Left ventricle myocardium inferior (tissue), 1 donor: ENCODE results near the gene COQ8A. TPM values are rescaled to one million over a fixed set of nuclear protein-coding genes. Genes with fewer than 3 reads are reported as not detected.

Experiments
- DNase-seq: peaks from one replicate; pipeline ENCODE4 v3.0.0-alpha.2; 2020
- H3K27ac ChIP-seq: fragments of 200-600 bp; replicated peaks from 2 replicates; pipeline ENCODE4 v1.8.0; 2021
- H3K27me3 ChIP-seq: fragments of 200-600 bp; 2 replicates; pipeline ENCODE4 v1.8.0; 2021; ENCODE audit warnings: low read depth
- H3K36me3 ChIP-seq: fragments of 200-600 bp; 2 replicates; pipeline ENCODE4 v1.8.0; 2021
- H3K4me1 ChIP-seq: fragments of 200-600 bp; 2 replicates; pipeline ENCODE4 v1.8.0; 2021
- H3K4me3 ChIP-seq: fragments of 200-600 bp; 2 replicates; pipeline ENCODE4 v1.8.0; 2021; ENCODE audit warnings: mild to moderate bottlenecking, moderate library complexity
- H3K9me3 ChIP-seq: fragments of 200-600 bp; replicated peaks from 2 replicates; pipeline ENCODE4 v1.8.0; 2021
- CTCF ChIP-seq: fragments of 200-600 bp; IDR thresholded peaks from 2 replicates; pipeline ENCODE4 v1.8.0; 2021; ENCODE audit warnings: antibody characterized with exemption, mild to moderate bottlenecking, borderline replicate concordance
- intact Hi-C: fragments of 100-400 bp; cut with micrococcal nuclease; formaldehyde crosslinking; loops from one replicate; pipeline ENCODE4 v1.11.0; 2022
- total RNA-seq: library from RNA; stranded (reverse); fragmentation: NEBNext Ultra II Directional; extraction: Animal tissue kit (Norgen Biotek cat#: 25700); gene quantifications from one replicate; pipeline ENCODE4 v1.2.1, GENCODE V29; 2021
- donor health status: DM: no; HTN: yes; CAD: no; lungs with severe emphysema.

COQ8A gene
- total RNA-seq, 1 donor from 2014 or later: 357 TPM

DNA sequence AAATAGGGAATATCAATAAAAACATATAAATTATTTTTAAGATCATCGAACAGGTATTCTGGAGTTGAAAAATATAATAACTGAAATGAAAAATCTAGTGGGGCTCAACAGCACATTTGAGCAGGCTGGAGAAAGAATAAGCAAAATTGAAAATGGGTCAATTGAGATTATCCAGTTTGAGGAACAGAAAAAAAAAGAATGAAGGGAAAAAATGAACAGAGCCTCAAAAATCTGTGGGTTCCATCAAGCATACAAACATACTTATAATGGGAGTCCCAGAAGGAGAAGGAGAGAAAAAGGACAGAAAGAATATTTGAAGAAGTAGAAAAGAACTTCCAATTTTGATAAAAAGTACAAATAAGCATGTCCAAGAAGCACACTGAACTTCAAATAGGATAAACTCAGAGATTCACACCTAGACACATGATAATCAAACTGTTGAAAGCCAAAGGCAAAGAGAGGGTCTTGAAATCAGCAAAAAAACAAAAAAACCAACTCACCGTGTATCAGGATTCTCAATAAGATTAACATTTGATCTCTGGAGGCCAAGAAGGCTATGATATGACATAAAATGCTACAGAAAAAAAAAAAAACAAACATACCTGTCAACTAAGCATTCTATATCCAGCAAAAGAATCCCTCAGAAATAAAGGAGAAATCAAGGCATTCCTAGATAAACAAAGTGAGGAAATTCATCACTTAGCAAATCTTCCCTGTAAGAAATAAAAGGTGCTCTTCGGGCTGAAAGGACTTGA is 5.4 kb upstream of the COQ8A start:
- intact Hi-C loops: no loop called here
- no peak for DNase-seq
- Histone ChIP-seq H3K4me1 (peaks cover 16% of the 10 kb centered on the region), H3K27ac (no peak overlapping the region), H3K4me3 (no peak overlapping the region), H3K36me3 (peaks cover 10% of the 10 kb centered on the region), H3K9me3 (peaks cover 28% of the 10 kb centered on the region), H3K27me3 (no peaks in the 10 kb centered on the region)
- no peak for TF ChIP-seq CTCF

GRCh38 chr1:226937940-226938725 is 2.0 kb upstream of the COQ8A start:
- H3K9me3 ChIP-seq: peaks cover 28% of the 10 kb centered on the region
- intact Hi-C loops: no loop called here
- peak overlapping the region; percentile 99 for H3K27ac ChIP-seq
- H3K4me1 ChIP-seq: peaks cover 45% of the 10 kb centered on the region
- H3K27me3 ChIP-seq: no peaks in the 10 kb centered on the region
- peaks cover 10% of the 10 kb centered on the region for H3K36me3 ChIP-seq
- no peak overlapping the region for H3K4me3 ChIP-seq
- DNase-seq: no peak
- TF ChIP-seq CTCF: no peak

- H3K27me3 ChIP-seq: no peaks in the 10 kb centered on the region
- intact Hi-C loops: no loop called here
- no peak for TF ChIP-seq CTCF
- no peak for DNase-seq
- H3K9me3 ChIP-seq: peaks cover 22% of the 10 kb centered on the region
- H3K4me3 ChIP-seq: peak overlapping the region; percentile 99
- H3K4me1 ChIP-seq: peaks cover 53% of the 10 kb centered on the region
- peak overlapping the region; percentile 99 for H3K27ac ChIP-seq
- H3K36me3 ChIP-seq: peaks cover 7% of the 10 kb centered on the region
Observed at GRCh38 chr1:226938903-226939437, 1.1 kb upstream of the COQ8A start.

GRCh38 chr1:226939438-226940028 is 561 bp upstream of the COQ8A start:
- Histone ChIP-seq H3K36me3 (peaks cover 5% of the 10 kb centered on the region), H3K27ac (peak overlapping the region; percentile 99), H3K4me3 (peak overlapping the region; percentile 99), H3K9me3 (peaks cover 16% of the 10 kb centered on the region), H3K4me1 (peaks cover 58% of the 10 kb centered on the region), H3K27me3 (no peaks in the 10 kb centered on the region)
- intact Hi-C loops: no loop called here
- no peak for TF ChIP-seq CTCF
- peak; percentile 74 for DNase-seq

DNA sequence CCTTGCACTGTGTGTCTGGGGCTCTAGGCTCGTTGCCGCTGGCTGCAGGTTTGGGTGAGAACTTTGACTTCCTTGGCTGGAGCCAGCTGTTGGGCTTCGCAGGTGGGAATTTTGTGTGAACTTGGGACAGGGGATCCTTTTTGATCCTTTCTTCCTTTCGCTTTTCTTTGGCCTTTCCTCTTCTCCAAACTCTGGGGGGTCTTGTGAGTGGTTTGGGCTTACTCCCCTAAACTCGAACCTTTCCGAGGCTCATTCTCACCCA is 643 bp downstream of the COQ8A start:
- intact Hi-C loops: no loop called here

More for the DNA sequence above, 643 bp downstream of the COQ8A start:
- Histone ChIP-seq H3K9me3 (peaks cover 4% of the 10 kb centered on the region), H3K4me3 (peak overlapping the region; percentile 99), H3K36me3 (no peaks in the 10 kb centered on the region), H3K27me3 (no peaks in the 10 kb centered on the region), H3K27ac (peak overlapping the region; percentile 93), H3K4me1 (peaks cover 70% of the 10 kb centered on the region)
- DNase-seq: no peak
- TF ChIP-seq CTCF: no peak
